Measurements from ENCODE around the gene BRSK2.

- no peak for TF ChIP-seq CTCF (conservative IDR thresholded peaks at IDR 0.05 in 1 of 2, IDR thresholded peaks at IDR 0.05 in 1 of 2; ENCODE audit: extremely low read depth in 1 of 2, insufficient read depth in 1 of 2, low read depth in 1 of 2, low read length in 2 of 2)
- no peak for TF ChIP-seq EZH2 (IDR thresholded peaks at IDR 0.05; ENCODE audit: borderline replicate concordance, low read length)
Observed at GRCh38 chr11:1359556-1359955, 30.2 kb upstream of the BRSK2 start.
